ENCODE measurements around the gene ZBTB40.

- TF ChIP-seq CTCF (IDR thresholded peaks at IDR 0.05) (no peak), POLR2A (IDR thresholded peaks at IDR 0.05) (no peak)
Observed at GRCh38 chr1:22449636-22450035, 2.0 kb upstream of the ZBTB40 start.
